ENCODE data around the gene ADIG. TPM values are rescaled to one million over a fixed set of nuclear protein-coding genes. Genes with fewer than 3 reads are reported as not detected.

ADIG gene
- total and polyA plus RNA-seq, 8 donors: not detected

GRCh38 chr20:38558596-38559360, 22.2 kb upstream of the ADIG start:
- no peak overlapping the region for H3K27ac ChIP-seq
- H3K4me3 ChIP-seq: no peak overlapping the region
- no peak for DNase-seq
- H3K36me3 ChIP-seq: peaks cover 24 to 99% (median 97%) of the 10 kb centered on the region in 4 donors
- H3K27me3 ChIP-seq: no peaks in the 10 kb centered on the region
- no peaks in the 10 kb centered on the region for H3K4me1 ChIP-seq
- 92 to 99% (median 95%) methylated on average over 3 of the region's 3 CpGs for WGBS, 5 donors
- intact Hi-C loops (cut with DNase I; ENCODE audit: low total_unique reads): no loop called here
- TF ChIP-seq POLR2AphosphoS5 (IDR thresholded peaks at IDR 0.05) (no peak), EP300 (IDR thresholded peaks at IDR 0.05) (no peak), POLR2A (IDR thresholded peaks at IDR 0.05) (no peak), CTCF (IDR thresholded peaks at IDR 0.05) (no peak)
- no peaks in the 10 kb centered on the region for H3K9me3 ChIP-seq

- TF ChIP-seq CTCF (IDR thresholded peaks at IDR 0.05) (no peak), POLR2A (IDR thresholded peaks at IDR 0.05) (no peak), POLR2AphosphoS5 (IDR thresholded peaks at IDR 0.05) (no peak), EP300 (IDR thresholded peaks at IDR 0.05) (no peak)
- intact Hi-C loops (cut with DNase I; ENCODE audit: low total_unique reads): no loop called here
- Histone ChIP-seq H3K27ac (no peak overlapping the region), H3K9me3 (no peaks in the 10 kb centered on the region), H3K36me3 (peaks cover 15 to 98% (median 96%) of the 10 kb centered on the region in 4 donors), H3K4me1 (no peaks in the 10 kb centered on the region), H3K27me3 (no peaks in the 10 kb centered on the region), H3K4me3 (no peak overlapping the region)
- 94 to 98% (median 96%) methylated on average over 3 of the region's 3 CpGs for WGBS, 5 donors
- no peak for DNase-seq
These were observed 21.2 kb upstream of the ADIG start for GRCh38 chr20:38559764-38560163.

GRCh38 chr20:38563802-38564431, 17.1 kb upstream of the ADIG start:
- DNase-seq: no peak
- no peak overlapping the region for H3K4me3 ChIP-seq

GRCh38 chr20:38564680-38565079, 16.3 kb upstream of the ADIG start:
- Histone ChIP-seq H3K9me3 (no peaks in the 10 kb centered on the region), H3K4me3 (no peak overlapping the region), H3K27me3 (no peaks in the 10 kb centered on the region), H3K36me3 (peaks cover 15 to 98% (median 96%) of the 10 kb centered on the region in 4 donors), H3K4me1 (no peaks in the 10 kb centered on the region), H3K27ac (no peak overlapping the region)
- intact Hi-C loops (cut with DNase I; ENCODE audit: low total_unique reads): no loop called here
- TF ChIP-seq POLR2AphosphoS5 (IDR thresholded peaks at IDR 0.05) (no peak), POLR2A (IDR thresholded peaks at IDR 0.05) (no peak), CTCF (IDR thresholded peaks at IDR 0.05) (no peak), EP300 (IDR thresholded peaks at IDR 0.05) (no peak)
- no peak for DNase-seq
- WGBS, 5 donors: 91 to 100% (median 97%) methylated on average over 1 of the region's 1 CpG

More at GRCh38 chr20:38563802-38564431, 17.1 kb upstream of the ADIG start:
- H3K27me3 ChIP-seq: no peaks in the 10 kb centered on the region
- H3K36me3 ChIP-seq: peaks cover 18 to 98% (median 96%) of the 10 kb centered on the region in 4 donors
- WGBS, 5 donors: 95 to 98% (median 96%) methylated on average over 6 of the region's 6 CpGs
- intact Hi-C loops (cut with DNase I; ENCODE audit: low total_unique reads): no loop called here
- no peak overlapping the region for H3K27ac ChIP-seq
- H3K9me3 ChIP-seq: no peaks in the 10 kb centered on the region
- no peak for TF ChIP-seq CTCF (IDR thresholded peaks at IDR 0.05)
- TF ChIP-seq POLR2A (IDR thresholded peaks at IDR 0.05): no peak
- no peak for TF ChIP-seq EP300 (IDR thresholded peaks at IDR 0.05)
- TF ChIP-seq POLR2AphosphoS5 (IDR thresholded peaks at IDR 0.05): no peak
- H3K4me1 ChIP-seq: no peaks in the 10 kb centered on the region

Measured in stomach (tissue), 9 donors.